CD8-positive, alpha-beta memory T cell (primary cell): Measurements from ENCODE around the gene TFF3. TPM values are rescaled to one million over a fixed set of nuclear protein-coding genes. Genes with fewer than 3 reads are reported as not detected.

ENCODE experiments used
- CTCF ChIA-PET: fragments of 350-600 bp; sonication (Branson Sonifier 250); formaldehyde crosslinking; loops from one replicate; lab custom pipeline; 2021; ENCODE audit warnings: antibody characterized with exemption; lab: Charles Lee
- POLR2A ChIA-PET: fragments of 350-600 bp; sonication (Branson Sonifier 250); formaldehyde crosslinking; loops from one replicate; lab custom pipeline; 2021; ENCODE audit warnings: antibody characterized with exemption; lab: Charles Lee
- DNase-seq, 5 donors: peaks; one replicate each; pipeline versions ENCODE4 v3.0.0 to v3.0.0-alpha.2; 2020 to 2022; ENCODE audit warnings: mixed read lengths in 1 of 5
- H3K27ac ChIP-seq: one replicate; pipeline ENCODE4 v1.7.0; 2013; ENCODE audit warnings: low read depth, mild to moderate bottlenecking, low read length, moderate library complexity
- H3K27me3 ChIP-seq: 2 replicates; pipeline ENCODE4 v1.7.0; 2013; ENCODE audit warnings: low read length, mild to moderate bottlenecking; ENCODE audit not compliant: insufficient read depth, poor library complexity, severe bottlenecking
- H3K36me3 ChIP-seq: 2 replicates; pipeline ENCODE4 v1.7.0; 2013; ENCODE audit warnings: mild to moderate bottlenecking, low read length, moderate library complexity; ENCODE audit not compliant: insufficient read depth
- H3K4me1 ChIP-seq: 2 replicates; pipeline ENCODE4 v1.7.0; 2013; ENCODE audit warnings: mild to moderate bottlenecking, low read length, moderate library complexity; ENCODE audit not compliant: insufficient read depth
- H3K4me3 ChIP-seq: 2 replicates; pipeline ENCODE4 v1.7.0; 2013; ENCODE audit warnings: mild to moderate bottlenecking, low read length
- H3K9me3 ChIP-seq: 2 replicates; pipeline ENCODE4 v1.7.0; 2013; ENCODE audit warnings: mild to moderate bottlenecking, low read length
- H3K27ac Mint-ChIP-seq, 8 donors: one replicate each; pipeline ENCODE4 v1.8.0; 2020 to 2021; ENCODE audit warnings: mixed read lengths in 8 of 8, mild to moderate bottlenecking in 6 of 8, inconsistent platforms in 3 of 8, moderate library complexity in 3 of 8
- H3K27me3 Mint-ChIP-seq, 2 donors: one replicate each; pipeline ENCODE4 v1.8.0; 2020 to 2021; ENCODE audit warnings: mixed read lengths in 2 of 2, mild to moderate bottlenecking in 1 of 2, moderate library complexity in 1 of 2
- H3K36me3 Mint-ChIP-seq, 3 donors: one replicate each; pipeline ENCODE4 v1.8.0; 2020 to 2021; ENCODE audit warnings: mixed read lengths in 3 of 3, inconsistent platforms in 1 of 3, mild to moderate bottlenecking in 1 of 3
- H3K4me1 Mint-ChIP-seq, 3 donors: one replicate each; pipeline ENCODE4 v1.8.0; 2020 to 2021; ENCODE audit warnings: mixed read lengths in 3 of 3, inconsistent platforms in 1 of 3, mild to moderate bottlenecking in 1 of 3
- H3K4me3 Mint-ChIP-seq, 7 donors: one replicate each; pipeline ENCODE4 v1.8.0; 2020 to 2021; ENCODE audit warnings: mixed read lengths in 7 of 7, mild to moderate bottlenecking in 6 of 7, moderate library complexity in 4 of 7, inconsistent platforms in 2 of 7
- H3K9me3 Mint-ChIP-seq, 5 donors: one replicate each; pipeline ENCODE4 v1.8.0; 2020 to 2022; ENCODE audit warnings: mixed read lengths in 5 of 5, mild to moderate bottlenecking in 3 of 5, moderate library complexity in 2 of 5, inconsistent platforms in 1 of 5
- polyA plus RNA-seq: library from polyadenylated mRNA; unstranded; fragments of 300-500 nt; fragmentation: Illumina TruSeq; gene quantifications from one replicate; pipeline ENCODE4 v1.2.3, GENCODE V29; 2021
- total RNA-seq, 2 experiments: library from RNA; stranded (reverse); gene quantifications; one replicate each; pipeline ENCODE4 v1.2.3, GENCODE V29; 2021

Gene TFF3
- total RNA-seq (not detected), polyA plus RNA-seq (not detected)

DNA sequence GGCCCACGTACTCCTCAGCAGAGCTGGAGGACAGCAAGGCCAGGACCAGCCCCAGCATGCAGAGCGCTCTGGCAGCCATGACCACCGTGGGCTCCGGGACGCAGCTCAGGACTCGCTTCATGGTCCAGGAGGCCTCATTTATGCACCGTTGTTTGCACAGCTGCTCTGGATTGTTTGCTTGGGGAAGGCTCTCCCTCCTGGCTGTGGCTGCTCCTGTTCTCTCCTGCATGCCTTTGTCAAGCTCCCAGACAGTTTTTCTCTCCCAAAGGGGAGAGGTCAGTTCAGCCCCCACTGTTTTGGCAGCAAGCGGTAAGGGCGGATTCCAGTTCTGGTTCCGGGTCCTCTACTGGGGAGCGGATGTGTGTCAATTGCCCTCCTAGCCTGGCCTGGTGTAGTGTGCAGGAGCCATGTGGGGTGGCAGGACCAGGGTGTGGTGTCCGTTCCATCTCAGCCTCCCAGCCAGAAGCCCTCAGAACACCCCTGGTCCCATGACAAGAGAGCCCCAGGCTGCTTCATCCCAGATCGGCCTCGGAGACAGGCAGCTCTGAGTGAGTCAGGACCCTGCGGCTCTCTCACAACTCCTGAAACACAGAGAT, at the start of gene TFF3:
Gene TFF3 (minus strand): TSS at position 114 of the 596 bp plus-strand sequence. CDS start 35 bp downstream, at position 79.
- Histone ChIP-seq H3K27ac (no peak within 1 kb of the TSS), H3K36me3 (no peaks in the 10 kb centered on the region), H3K9me3 (no peaks in the 10 kb centered on the region), H3K27me3 (no peaks in the 10 kb centered on the region), H3K4me3 (no peak within 1 kb of the TSS), H3K4me1 (no peaks in the 10 kb centered on the region)
- ChIA-PET CTCF (no interaction called here), POLR2A (no interaction called here)
- Mint-ChIP-seq H3K27ac (no peak within 1 kb of the TSS), H3K36me3 (no peaks in the 10 kb centered on the region), H3K4me3 (no peak within 1 kb of the TSS), H3K27me3 (no peaks in the 10 kb centered on the region), H3K4me1 (peaks cover 5 to 7% (median 7%) of the 10 kb centered on the region in 3 donors), H3K9me3 (no peaks in the 10 kb centered on the region)
- no peak for DNase-seq

- H3K4me1 Mint-ChIP-seq = peaks cover 4 to 7% (median 5%) of the 10 kb centered on the region in 3 donors
- Histone ChIP-seq H3K27me3 (no peaks in the 10 kb centered on the region), H3K36me3 (no peaks in the 10 kb centered on the region), H3K27ac (no peak overlapping the region), H3K4me1 (peaks cover 4% of the 10 kb centered on the region), H3K9me3 (no peaks in the 10 kb centered on the region), H3K4me3 (no peak overlapping the region)
- CTCF ChIA-PET = interaction anchor here (0.6 kb wide), 1 partner anchor 68 kb away, joined by 3 read pairs; no protein-coding TSS in a partner anchor
- peaks cover 4 to 7% of the 10 kb centered on the region in 2 donors for H3K27me3 Mint-ChIP-seq
- H3K9me3 Mint-ChIP-seq = no peaks in the 10 kb centered on the region
- H3K27ac Mint-ChIP-seq = no peak overlapping the region
- no peaks in the 10 kb centered on the region for H3K36me3 Mint-ChIP-seq
- DNase-seq = no peak
- peak overlapping the region in 1 of 7 donors; percentile 18 for H3K4me3 Mint-ChIP-seq
- POLR2A ChIA-PET = no interaction called here
Observed at GRCh38 chr21:42364304-42364865, 49.2 kb upstream of the TFF3 start.

GRCh38 chr21:42363312-42363711, 48.1 kb upstream of the TFF3 start:
- no peak for DNase-seq
- Histone ChIP-seq H3K4me1 (peaks cover 4% of the 10 kb centered on the region), H3K36me3 (no peaks in the 10 kb centered on the region), H3K27ac (no peak overlapping the region), H3K9me3 (no peaks in the 10 kb centered on the region), H3K4me3 (no peak overlapping the region), H3K27me3 (no peaks in the 10 kb centered on the region)
- H3K4me3 Mint-ChIP-seq = no peak overlapping the region
- peaks cover 4 to 7% (median 4%) of the 10 kb centered on the region in 3 donors for H3K4me1 Mint-ChIP-seq
- POLR2A ChIA-PET = no interaction called here
- no peaks in the 10 kb centered on the region for H3K36me3 Mint-ChIP-seq
- no peak overlapping the region for H3K27ac Mint-ChIP-seq
- H3K9me3 Mint-ChIP-seq = peaks cover 0 to 2% (median 0%) of the 10 kb centered on the region in 5 donors
- CTCF ChIA-PET = interaction anchor here (0.9 kb wide), 1 partner anchor 217 kb away, joined by 3 read pairs; no protein-coding TSS in a partner anchor
- peaks cover 4 to 11% of the 10 kb centered on the region in 2 donors for H3K27me3 Mint-ChIP-seq

DNA sequence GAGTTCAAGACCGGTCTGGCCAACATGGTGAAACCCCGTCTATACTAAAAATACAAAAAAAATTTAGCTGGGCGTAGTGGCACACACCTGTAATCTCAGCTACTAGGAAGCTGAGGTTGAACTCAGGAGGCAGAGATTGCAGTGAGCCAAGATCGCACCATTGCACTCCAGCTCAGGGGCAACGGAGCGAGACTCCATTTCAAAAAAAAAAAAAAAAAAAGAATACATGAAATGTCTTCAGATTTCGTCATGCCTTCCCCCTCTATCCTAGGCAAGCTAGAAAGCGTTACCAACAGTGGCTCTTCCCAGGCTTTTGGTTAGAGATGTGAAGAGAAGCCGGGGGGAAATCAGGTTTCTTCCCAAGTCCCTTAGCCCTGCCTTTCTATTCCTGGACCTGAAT, 47.5 kb upstream of the TFF3 start:
- no peak overlapping the region for H3K4me3 Mint-ChIP-seq
- no peak overlapping the region for H3K27ac ChIP-seq
- H3K27ac Mint-ChIP-seq = no peak overlapping the region
- H3K36me3 Mint-ChIP-seq = no peaks in the 10 kb centered on the region
- ChIA-PET CTCF (interaction anchor here (0.9 kb wide), 1 partner anchor 217 kb away, joined by 3 read pairs; no protein-coding TSS in a partner anchor), POLR2A (no interaction called here)
- H3K4me1 ChIP-seq = peaks cover 4% of the 10 kb centered on the region
- H3K4me3 ChIP-seq = no peak overlapping the region
- H3K9me3 ChIP-seq = no peaks in the 10 kb centered on the region
- H3K27me3 ChIP-seq = no peaks in the 10 kb centered on the region
- peaks cover 4 to 7% (median 4%) of the 10 kb centered on the region in 3 donors for H3K4me1 Mint-ChIP-seq
- H3K27me3 Mint-ChIP-seq = peaks cover 4 to 11% of the 10 kb centered on the region in 2 donors
- H3K9me3 Mint-ChIP-seq = peaks cover 0 to 2% (median 0%) of the 10 kb centered on the region in 5 donors
- no peak for DNase-seq
- H3K36me3 ChIP-seq = no peaks in the 10 kb centered on the region

- H3K36me3 Mint-ChIP-seq = no peaks in the 10 kb centered on the region
- peaks cover 4 to 14% of the 10 kb centered on the region in 2 donors for H3K27me3 Mint-ChIP-seq
- Histone ChIP-seq H3K4me1 (peaks cover 4% of the 10 kb centered on the region), H3K27ac (no peak overlapping the region), H3K9me3 (no peaks in the 10 kb centered on the region), H3K4me3 (no peak overlapping the region), H3K36me3 (no peaks in the 10 kb centered on the region), H3K27me3 (no peaks in the 10 kb centered on the region)
- peaks cover 4 to 7% (median 4%) of the 10 kb centered on the region in 3 donors for H3K4me1 Mint-ChIP-seq
- H3K4me3 Mint-ChIP-seq = no peak overlapping the region
- DNase-seq = no peak
- H3K27ac Mint-ChIP-seq = no peak overlapping the region
- ChIA-PET POLR2A (no interaction called here), CTCF (no interaction called here)
- H3K9me3 Mint-ChIP-seq = peaks cover 0 to 2% (median 0%) of the 10 kb centered on the region in 5 donors
Observed at GRCh38 chr21:42362198-42362597, 47.0 kb upstream of the TFF3 start.

- Histone ChIP-seq H3K36me3 (no peaks in the 10 kb centered on the region), H3K27ac (no peak overlapping the region), H3K27me3 (no peaks in the 10 kb centered on the region), H3K9me3 (no peaks in the 10 kb centered on the region), H3K4me1 (peaks cover 4% of the 10 kb centered on the region), H3K4me3 (no peak overlapping the region)
- H3K27ac Mint-ChIP-seq = no peak overlapping the region
- H3K4me3 Mint-ChIP-seq = no peak overlapping the region
- H3K9me3 Mint-ChIP-seq = peaks cover 0 to 6% (median 5%) of the 10 kb centered on the region in 5 donors
- no peaks in the 10 kb centered on the region for H3K36me3 Mint-ChIP-seq
- no peak for DNase-seq
- peaks cover 4 to 7% (median 4%) of the 10 kb centered on the region in 3 donors for H3K4me1 Mint-ChIP-seq
- CTCF ChIA-PET = interaction anchor here (1.2 to 1.6 kb wide), 2 partner anchors 43 to 84 kb away, joined by 3 to 5 read pairs; partner anchors contain the start of gene UBASH3A
- peaks cover 7 to 22% of the 10 kb centered on the region in 2 donors for H3K27me3 Mint-ChIP-seq
- POLR2A ChIA-PET = no interaction called here
Observed at GRCh38 chr21:42361286-42361685, 46.1 kb upstream of the TFF3 start.

- Mint-ChIP-seq H3K27me3 (peaks cover 7 to 22% of the 10 kb centered on the region in 2 donors), H3K9me3 (peaks cover 3 to 13% (median 10%) of the 10 kb centered on the region in 5 donors), H3K4me1 (peaks cover 4 to 7% (median 4%) of the 10 kb centered on the region in 3 donors), H3K4me3 (no peak overlapping the region), H3K27ac (no peak overlapping the region), H3K36me3 (peaks cover 0 to 4% (median 0%) of the 10 kb centered on the region in 3 donors)
- Histone ChIP-seq H3K36me3 (no peaks in the 10 kb centered on the region), H3K27me3 (no peaks in the 10 kb centered on the region), H3K27ac (no peak overlapping the region), H3K4me3 (no peak overlapping the region), H3K9me3 (no peaks in the 10 kb centered on the region), H3K4me1 (peaks cover 4% of the 10 kb centered on the region)
- POLR2A ChIA-PET = no interaction called here
- CTCF ChIA-PET = interaction anchor here (1.0 to 1.6 kb wide), 3 partner anchors 21 to 85 kb away, joined by 3 to 5 read pairs (median 3); partner anchors contain the start of gene UBASH3A
- DNase-seq = no peak
Observed at GRCh38 chr21:42360317-42360716, 45.1 kb upstream of the TFF3 start.

DNA sequence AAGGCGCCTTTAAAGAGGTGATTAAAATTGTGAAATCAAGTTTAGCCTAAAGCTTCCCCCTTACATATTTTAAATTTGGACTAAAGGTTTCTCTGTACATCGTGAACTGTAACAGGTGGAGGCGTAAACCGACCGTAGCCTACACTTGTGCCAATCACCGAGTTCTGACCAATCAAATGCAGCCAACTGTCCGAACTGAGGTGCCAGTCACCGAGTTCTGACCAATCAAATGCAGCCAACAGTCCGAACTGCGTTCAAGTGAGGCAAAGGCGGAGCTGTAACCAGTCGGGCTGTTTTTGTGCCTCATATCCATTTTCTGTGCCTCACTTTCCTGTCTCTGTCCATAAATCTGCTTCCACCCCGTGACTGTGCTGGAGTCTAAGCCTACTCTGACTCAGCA, 43.7 kb upstream of the TFF3 start:
- CTCF ChIA-PET = no interaction called here
- H3K36me3 ChIP-seq = no peaks in the 10 kb centered on the region
- H3K27me3 Mint-ChIP-seq = peaks cover 7 to 32% of the 10 kb centered on the region in 2 donors
- no peak overlapping the region for H3K4me3 ChIP-seq
- H3K9me3 Mint-ChIP-seq = peaks cover 16 to 21% (median 20%) of the 10 kb centered on the region in 5 donors
- no peak overlapping the region for H3K27ac Mint-ChIP-seq
- H3K27me3 ChIP-seq = no peaks in the 10 kb centered on the region
- peaks cover 4 to 7% (median 4%) of the 10 kb centered on the region in 3 donors for H3K4me1 Mint-ChIP-seq
- no peaks in the 10 kb centered on the region for H3K9me3 ChIP-seq
- DNase-seq = no peak
- peaks cover 0 to 12% (median 0%) of the 10 kb centered on the region in 3 donors for H3K36me3 Mint-ChIP-seq
- no peak overlapping the region for H3K27ac ChIP-seq
- POLR2A ChIA-PET = no interaction called here
- H3K4me3 Mint-ChIP-seq = no peak overlapping the region
- peaks cover 4% of the 10 kb centered on the region for H3K4me1 ChIP-seq
